Inferior parietal cortex (tissue), 1 donor: ENCODE data around the gene TMTC2.

Experiments used
- DNase-seq: peaks from one replicate; pipeline ENCODE4 v3.0.0-alpha.2; 2016; ENCODE audit errors: extremely low spot score

TMTC2 gene

GRCh38 chr12:82686168-82687020 lies at the start of gene TMTC2:
TMTC2 (plus strand) TSS chr12:82686906.
- DNase-seq = peak; percentile 93

- no peak for DNase-seq
Observed at GRCh38 chr12:82638324-82638723, 48.4 kb upstream of the TMTC2 start.

- DNase-seq = no peak
Observed at GRCh38 chr12:82644896-82645295, 41.8 kb upstream of the TMTC2 start.

GRCh38 chr12:82645414-82645813 lies 41.3 kb upstream of the TMTC2 start:
- DNase-seq = no peak

- no peak for DNase-seq
Observed at GRCh38 chr12:82647853-82648252, 38.9 kb upstream of the TMTC2 start.

GRCh38 chr12:82648259-82648909 lies 38.3 kb upstream of the TMTC2 start:
- DNase-seq = no peak

GRCh38 chr12:82650627-82651337 lies 35.9 kb upstream of the TMTC2 start:
- DNase-seq = no peak

- no peak for DNase-seq
Observed at GRCh38 chr12:82651489-82651888, 35.2 kb upstream of the TMTC2 start.

- DNase-seq = no peak
Observed at GRCh38 chr12:82652071-82652470, 34.6 kb upstream of the TMTC2 start.

GRCh38 chr12:82655751-82656150 lies 31.0 kb upstream of the TMTC2 start:
- DNase-seq = no peak

- no peak for DNase-seq
Observed at GRCh38 chr12:82659343-82660207, 27.1 kb upstream of the TMTC2 start.

GRCh38 chr12:82660541-82661325 lies 26.0 kb upstream of the TMTC2 start:
- no peak for DNase-seq

GRCh38 chr12:82663893-82664292 lies 22.8 kb upstream of the TMTC2 start:
- no peak for DNase-seq

- DNase-seq = no peak
Observed at GRCh38 chr12:82665142-82665923, 21.4 kb upstream of the TMTC2 start.

GRCh38 chr12:82666830-82667229 lies 19.9 kb upstream of the TMTC2 start:
- no peak for DNase-seq

- no peak for DNase-seq
Observed at GRCh38 chr12:82671673-82672195, 15.0 kb upstream of the TMTC2 start.

GRCh38 chr12:82672811-82673495 lies 13.8 kb upstream of the TMTC2 start:
- DNase-seq = no peak

- DNase-seq = no peak
Observed at GRCh38 chr12:82673698-82674097, 13.0 kb upstream of the TMTC2 start.

- DNase-seq = no peak
Observed at GRCh38 chr12:82675246-82675645, 11.5 kb upstream of the TMTC2 start.
